Liver (tissue), 9 donors: Measurements from ENCODE around the gene RSPH4A. TPM values are rescaled to one million over a fixed set of nuclear protein-coding genes. Genes with fewer than 3 reads are reported as not detected.
"Not testable (repeated sequence)": the region's sequence is repeated elsewhere in the genome, so short reads cannot be mapped to it uniquely, and the experiment has no call there.

Source experiments
- DNase-seq: peaks from one replicate; pipeline ENCODE4 v3.0.0-alpha.2; 2017; ENCODE audit warnings: low spot score
- H3K27ac ChIP-seq, 2 donors: one replicate each; pipeline ENCODE4 v1.7.0; 2013; ENCODE audit warnings: inconsistent platforms in 2 of 2, low read length in 2 of 2, control low read depth in 1 of 2, low read depth in 1 of 2, mild to moderate bottlenecking in 1 of 2
- H3K27me3 ChIP-seq, 4 donors: one replicate each; pipeline versions ENCODE4 v1.6.1 to v1.7.0; 2013; ENCODE audit warnings: low read length in 3 of 4, inconsistent platforms in 1 of 4, mild to moderate bottlenecking in 1 of 4, moderate library complexity in 1 of 4; ENCODE audit not compliant: control insufficient read depth in 4 of 4, insufficient read depth in 4 of 4
- H3K36me3 ChIP-seq, 4 donors: one replicate each; pipeline versions ENCODE4 v1.6.1 to v1.7.0; 2013; ENCODE audit warnings: low read length in 3 of 4, mild to moderate bottlenecking in 3 of 4, low read depth in 1 of 4, moderate library complexity in 1 of 4; ENCODE audit not compliant: control insufficient read depth in 4 of 4, insufficient read depth in 3 of 4
- H3K4me1 ChIP-seq, 4 donors: one replicate each; pipeline versions ENCODE4 v1.6.1 to v1.7.0; 2013; ENCODE audit warnings: low read length in 3 of 4, mild to moderate bottlenecking in 3 of 4, moderate library complexity in 1 of 4; ENCODE audit not compliant: control insufficient read depth in 4 of 4, insufficient read depth in 4 of 4
- H3K4me3 ChIP-seq, 3 donors: one replicate each; pipeline versions ENCODE4 v1.6.1 to v1.7.0; 2013; ENCODE audit warnings: low read length in 3 of 3, control low read depth in 1 of 3, low read depth in 1 of 3, mild to moderate bottlenecking in 1 of 3
- H3K9ac ChIP-seq, 2 donors: one replicate each; pipeline ENCODE4 v1.7.0; 2013; ENCODE audit warnings: low read length in 2 of 2, mild to moderate bottlenecking in 2 of 2, moderate library complexity in 2 of 2, control low read depth in 1 of 2, low read depth in 1 of 2
- H3K9me3 ChIP-seq, 4 donors: one replicate each; pipeline versions ENCODE4 v1.6.1 to v1.7.0; 2013; ENCODE audit warnings: low read length in 3 of 4; ENCODE audit not compliant: control insufficient read depth in 4 of 4
- EGR1 ChIP-seq, 2 donors: IDR thresholded peaks; 2 replicates each; pipeline ENCODE4 v1.6.1; 2016 to 2018; ENCODE audit warnings: antibody characterized with exemption in 2 of 2, low read depth in 2 of 2
- FOXA1 ChIP-seq: IDR thresholded peaks from 2 replicates; pipeline ENCODE4 v1.6.1; 2016; ENCODE audit warnings: antibody characterized with exemption
- FOXA2 ChIP-seq: IDR thresholded peaks from 2 replicates; pipeline ENCODE4 v1.6.1; 2016; ENCODE audit warnings: antibody characterized with exemption
- GABPA ChIP-seq, 2 donors: IDR thresholded peaks in 1 of 2; conservative IDR thresholded peaks in 1 of 2; 2 replicates each; pipeline ENCODE4 v1.6.1; 2016; ENCODE audit warnings: antibody characterized with exemption in 2 of 2, mild to moderate bottlenecking in 1 of 2, moderate library complexity in 1 of 2
- HNF4A ChIP-seq, 2 donors: conservative IDR thresholded peaks; 2 replicates each; pipeline ENCODE4 v1.6.1; 2016; ENCODE audit warnings: antibody characterized with exemption in 2 of 2, mild to moderate bottlenecking in 2 of 2
- HNF4G ChIP-seq: IDR thresholded peaks from 2 replicates; pipeline ENCODE4 v1.6.1; 2016; ENCODE audit warnings: antibody characterized with exemption
- JUND ChIP-seq, 2 donors: IDR thresholded peaks; 2 replicates each; pipeline ENCODE4 v1.6.1; 2016; ENCODE audit warnings: antibody characterized with exemption in 2 of 2
- NR2F2 ChIP-seq: IDR thresholded peaks from 2 replicates; pipeline ENCODE4 v1.6.1; 2016; ENCODE audit warnings: antibody characterized with exemption
- RAD21 ChIP-seq, 2 donors: IDR thresholded peaks; 2 replicates each; pipeline ENCODE4 v1.6.1; 2016; ENCODE audit warnings: antibody characterized with exemption in 2 of 2, mild to moderate bottlenecking in 2 of 2
- RXRA ChIP-seq, 2 donors: IDR thresholded peaks; 2 replicates each; pipeline ENCODE4 v1.6.1; 2017 to 2018; ENCODE audit warnings: antibody characterized with exemption in 2 of 2, mild to moderate bottlenecking in 1 of 2
- SP1 ChIP-seq: IDR thresholded peaks from 2 replicates; pipeline ENCODE4 v1.6.1; 2018; ENCODE audit warnings: antibody characterized with exemption, mild to moderate bottlenecking
- TAF1 ChIP-seq: conservative IDR thresholded peaks from 2 replicates; pipeline ENCODE4 v1.6.1; 2016; ENCODE audit warnings: antibody characterized with exemption, mild to moderate bottlenecking
- YY1 ChIP-seq: IDR thresholded peaks from 2 replicates; pipeline ENCODE4 v1.6.1; 2016; ENCODE audit warnings: antibody characterized with exemption, mild to moderate bottlenecking
- WGBS: extraction: QIAGEN DNeasy Blood & Tissue Kit; methylation state at CpG from one replicate; pipeline ENCODE4 v1.1.7; 2013; 5-methylcytosine and 5-hydroxymethylcytosine counted together
- polyA plus RNA-seq, 2 donors: library from polyadenylated mRNA; stranded (reverse) in 1 of 2; unstranded in 1 of 2; fragments of 200-250 nt in 1 of 2; fragments of >200 nt in 1 of 2; fragmentation: Nextera tagmentation in 1 of 2; extraction: Ambion mirVana in 1 of 2; gene quantifications; one replicate each; pipeline versions ENCODE4 v1.2.1 to v1.2.3, GENCODE V29; 2013 to 2015
- total RNA-seq, 2 donors: library from RNA; depleted of rRNA; stranded (reverse); fragments of >200 nt; gene quantifications; one replicate each; pipeline ENCODE4 v1.2.3, GENCODE V29; 2014
- TF ChIP-seq, protein P1 (sequence below): IDR thresholded peaks from 2 replicates; pipeline ENCODE4 v1.6.1; 2016; ENCODE audit warnings: antibody characterized with exemption
- TF ChIP-seq, protein P2 (sequence below): IDR thresholded peaks from 2 replicates; pipeline ENCODE4 v1.6.1; 2016; ENCODE audit warnings: antibody characterized with exemption
- TF ChIP-seq, protein P3 (sequence below): IDR thresholded peaks from 2 replicates; pipeline ENCODE4 v1.6.1; 2016; ENCODE audit warnings: antibody characterized with exemption
- TF ChIP-seq, protein P4 (sequence below): fragments of 150-350 bp; IDR thresholded peaks from 2 replicates; pipeline ENCODE4 v1.5.1; 2017; ENCODE audit warnings: improper control_type of control experiment, low read depth, low read length; ENCODE audit not compliant: missing input control
- TF ChIP-seq, protein P5 (sequence below): IDR thresholded peaks from 2 replicates; pipeline ENCODE4 v1.6.1; 2016; ENCODE audit warnings: antibody characterized with exemption, mild to moderate bottlenecking
- donor health status: healthy.
- donor health status: healthy.
- donor health status: healthy.
- donor health status: healthy.
- donor health status: healthy.

The RSPH4A gene
- total and polyA plus RNA-seq, 4 donors: 0.06 to 0.50 (median 0.10) TPM; not detected in 1

DNA sequence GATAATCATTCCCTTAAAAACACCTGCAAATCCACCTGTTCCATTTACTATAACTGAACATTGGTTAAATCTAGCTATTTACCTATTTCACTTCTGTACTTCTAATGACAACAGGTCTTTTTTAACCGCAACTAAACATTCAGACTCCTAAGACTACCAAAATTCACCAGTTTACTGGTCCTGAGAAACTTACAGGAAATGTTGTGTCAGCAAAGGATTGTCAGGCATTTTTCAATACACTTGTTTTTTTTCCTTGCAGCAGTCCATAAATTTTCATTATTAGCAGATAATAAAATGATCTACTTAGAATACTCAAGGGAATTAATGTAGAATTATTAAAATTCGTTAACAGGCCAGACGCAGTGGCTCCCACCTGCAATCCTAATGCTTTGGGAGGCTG is 47.0 kb downstream of the RSPH4A start (continued):
- no peak for TF ChIP-seq FOXA1
- TF ChIP-seq, protein P1, sequence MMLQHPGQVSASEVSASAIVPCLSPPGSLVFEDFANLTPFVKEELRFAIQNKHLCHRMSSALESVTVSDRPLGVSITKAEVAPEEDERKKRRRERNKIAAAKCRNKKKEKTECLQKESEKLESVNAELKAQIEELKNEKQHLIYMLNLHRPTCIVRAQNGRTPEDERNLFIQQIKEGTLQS: no peak
- no peak for TF ChIP-seq EGR1 (IDR thresholded peaks at IDR 0.05; ENCODE audit: low read depth in 2 of 2)
- TF ChIP-seq, protein P2, sequence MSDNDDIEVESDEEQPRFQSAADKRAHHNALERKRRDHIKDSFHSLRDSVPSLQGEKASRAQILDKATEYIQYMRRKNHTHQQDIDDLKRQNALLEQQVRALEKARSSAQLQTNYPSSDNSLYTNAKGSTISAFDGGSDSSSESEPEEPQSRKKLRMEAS: no peak
- TF ChIP-seq TAF1: no peak
- no peak for TF ChIP-seq GABPA (IDR thresholded peaks at IDR 0.05 in 1 of 2, conservative IDR thresholded peaks at IDR 0.05 in 1 of 2)
- TF ChIP-seq RXRA (IDR thresholded peaks at IDR 0.05): no peak

DNA sequence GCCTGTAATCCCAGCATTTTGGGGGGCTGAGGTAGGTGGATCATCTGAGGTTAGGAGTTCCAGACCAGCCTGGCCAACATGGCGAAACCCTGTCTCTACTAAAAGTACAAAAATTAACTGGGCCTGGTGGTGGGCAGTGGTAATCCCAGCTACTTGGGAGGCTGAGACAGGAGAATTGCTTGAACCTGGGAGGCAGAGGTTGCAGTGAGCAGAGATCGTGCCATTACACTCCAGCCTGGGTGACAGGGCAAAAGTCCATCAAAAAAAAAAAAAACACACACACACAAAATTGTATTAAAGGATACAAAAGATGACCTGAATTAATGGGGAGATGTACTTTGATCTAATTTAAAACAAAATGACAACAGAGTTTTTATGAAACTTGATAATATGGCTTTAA is 47.9 kb downstream of the RSPH4A start:
- H3K36me3 ChIP-seq, DNase-seq, H3K4me3 ChIP-seq, H3K9me3 ChIP-seq, H3K27ac ChIP-seq, H3K27me3 ChIP-seq, H3K9ac ChIP-seq: not testable (repeated sequence)
- TF ChIP-seq HNF4A (conservative IDR thresholded peaks at IDR 0.05): peak in 1 of 2 donors; percentile 29
- peaks cover 0 to 18% (median 3%) of the 10 kb centered on the region in 4 donors for H3K4me1 ChIP-seq
- WGBS: 86% methylated on average over 2 of the region's 2 CpGs

DNA sequence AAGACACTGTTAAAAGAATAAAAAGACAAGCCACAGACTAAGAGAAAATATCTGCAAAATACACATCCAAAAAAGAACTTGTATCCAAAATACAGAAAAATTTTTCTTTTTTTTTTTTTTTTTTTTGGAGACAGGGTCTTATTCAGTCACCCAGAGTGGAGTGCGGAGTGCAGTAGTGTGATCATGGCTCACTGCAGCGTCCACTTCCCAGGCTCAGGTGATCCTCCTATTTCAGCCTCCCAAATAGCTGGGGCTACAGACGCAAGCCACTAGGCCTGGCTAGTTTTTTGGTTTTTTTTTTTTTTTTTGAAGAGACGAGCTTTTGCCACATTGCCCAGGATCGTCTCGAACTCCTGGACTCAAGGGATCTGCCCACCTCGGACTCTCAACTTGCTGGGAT is 49.2 kb downstream of the RSPH4A start:
- H3K4me3 ChIP-seq: no peak overlapping the region
- H3K9me3 ChIP-seq: no peaks in the 10 kb centered on the region
- H3K9ac ChIP-seq: no peak overlapping the region
- WGBS: 95% methylated on average over 7 of the region's 7 CpGs
- no peak overlapping the region for H3K27ac ChIP-seq
- TF ChIP-seq NR2F2 (no peak), GABPA (IDR thresholded peaks at IDR 0.05 in 1 of 2, conservative IDR thresholded peaks at IDR 0.05 in 1 of 2) (no peak), FOXA2 (no peak), YY1 (no peak), TAF1 (no peak), RXRA (IDR thresholded peaks at IDR 0.05) (no peak), EGR1 (IDR thresholded peaks at IDR 0.05; ENCODE audit: low read depth in 2 of 2) (no peak), SP1 (no peak), HNF4G (no peak), JUND (IDR thresholded peaks at IDR 0.05) (no peak), RAD21 (IDR thresholded peaks at IDR 0.05) (no peak), HNF4A (conservative IDR thresholded peaks at IDR 0.05) (no peak), FOXA1 (no peak)
- TF ChIP-seq, protein P3, sequence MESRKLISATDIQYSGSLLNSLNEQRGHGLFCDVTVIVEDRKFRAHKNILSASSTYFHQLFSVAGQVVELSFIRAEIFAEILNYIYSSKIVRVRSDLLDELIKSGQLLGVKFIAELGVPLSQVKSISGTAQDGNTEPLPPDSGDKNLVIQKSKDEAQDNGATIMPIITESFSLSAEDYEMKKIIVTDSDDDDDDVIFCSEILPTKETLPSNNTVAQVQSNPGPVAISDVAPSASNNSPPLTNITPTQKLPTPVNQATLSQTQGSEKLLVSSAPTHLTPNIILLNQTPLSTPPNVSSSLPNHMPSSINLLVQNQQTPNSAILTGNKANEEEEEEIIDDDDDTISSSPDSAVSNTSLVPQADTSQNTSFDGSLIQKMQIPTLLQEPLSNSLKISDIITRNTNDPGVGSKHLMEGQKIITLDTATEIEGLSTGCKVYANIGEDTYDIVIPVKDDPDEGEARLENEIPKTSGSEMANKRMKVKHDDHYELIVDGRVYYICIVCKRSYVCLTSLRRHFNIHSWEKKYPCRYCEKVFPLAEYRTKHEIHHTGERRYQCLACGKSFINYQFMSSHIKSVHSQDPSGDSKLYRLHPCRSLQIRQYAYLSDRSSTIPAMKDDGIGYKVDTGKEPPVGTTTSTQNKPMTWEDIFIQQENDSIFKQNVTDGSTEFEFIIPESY: no peak
- TF ChIP-seq, protein P4, sequence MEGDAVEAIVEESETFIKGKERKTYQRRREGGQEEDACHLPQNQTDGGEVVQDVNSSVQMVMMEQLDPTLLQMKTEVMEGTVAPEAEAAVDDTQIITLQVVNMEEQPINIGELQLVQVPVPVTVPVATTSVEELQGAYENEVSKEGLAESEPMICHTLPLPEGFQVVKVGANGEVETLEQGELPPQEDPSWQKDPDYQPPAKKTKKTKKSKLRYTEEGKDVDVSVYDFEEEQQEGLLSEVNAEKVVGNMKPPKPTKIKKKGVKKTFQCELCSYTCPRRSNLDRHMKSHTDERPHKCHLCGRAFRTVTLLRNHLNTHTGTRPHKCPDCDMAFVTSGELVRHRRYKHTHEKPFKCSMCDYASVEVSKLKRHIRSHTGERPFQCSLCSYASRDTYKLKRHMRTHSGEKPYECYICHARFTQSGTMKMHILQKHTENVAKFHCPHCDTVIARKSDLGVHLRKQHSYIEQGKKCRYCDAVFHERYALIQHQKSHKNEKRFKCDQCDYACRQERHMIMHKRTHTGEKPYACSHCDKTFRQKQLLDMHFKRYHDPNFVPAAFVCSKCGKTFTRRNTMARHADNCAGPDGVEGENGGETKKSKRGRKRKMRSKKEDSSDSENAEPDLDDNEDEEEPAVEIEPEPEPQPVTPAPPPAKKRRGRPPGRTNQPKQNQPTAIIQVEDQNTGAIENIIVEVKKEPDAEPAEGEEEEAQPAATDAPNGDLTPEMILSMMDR: no peak
- TF ChIP-seq, protein P1: no peak
- TF ChIP-seq, protein P5, sequence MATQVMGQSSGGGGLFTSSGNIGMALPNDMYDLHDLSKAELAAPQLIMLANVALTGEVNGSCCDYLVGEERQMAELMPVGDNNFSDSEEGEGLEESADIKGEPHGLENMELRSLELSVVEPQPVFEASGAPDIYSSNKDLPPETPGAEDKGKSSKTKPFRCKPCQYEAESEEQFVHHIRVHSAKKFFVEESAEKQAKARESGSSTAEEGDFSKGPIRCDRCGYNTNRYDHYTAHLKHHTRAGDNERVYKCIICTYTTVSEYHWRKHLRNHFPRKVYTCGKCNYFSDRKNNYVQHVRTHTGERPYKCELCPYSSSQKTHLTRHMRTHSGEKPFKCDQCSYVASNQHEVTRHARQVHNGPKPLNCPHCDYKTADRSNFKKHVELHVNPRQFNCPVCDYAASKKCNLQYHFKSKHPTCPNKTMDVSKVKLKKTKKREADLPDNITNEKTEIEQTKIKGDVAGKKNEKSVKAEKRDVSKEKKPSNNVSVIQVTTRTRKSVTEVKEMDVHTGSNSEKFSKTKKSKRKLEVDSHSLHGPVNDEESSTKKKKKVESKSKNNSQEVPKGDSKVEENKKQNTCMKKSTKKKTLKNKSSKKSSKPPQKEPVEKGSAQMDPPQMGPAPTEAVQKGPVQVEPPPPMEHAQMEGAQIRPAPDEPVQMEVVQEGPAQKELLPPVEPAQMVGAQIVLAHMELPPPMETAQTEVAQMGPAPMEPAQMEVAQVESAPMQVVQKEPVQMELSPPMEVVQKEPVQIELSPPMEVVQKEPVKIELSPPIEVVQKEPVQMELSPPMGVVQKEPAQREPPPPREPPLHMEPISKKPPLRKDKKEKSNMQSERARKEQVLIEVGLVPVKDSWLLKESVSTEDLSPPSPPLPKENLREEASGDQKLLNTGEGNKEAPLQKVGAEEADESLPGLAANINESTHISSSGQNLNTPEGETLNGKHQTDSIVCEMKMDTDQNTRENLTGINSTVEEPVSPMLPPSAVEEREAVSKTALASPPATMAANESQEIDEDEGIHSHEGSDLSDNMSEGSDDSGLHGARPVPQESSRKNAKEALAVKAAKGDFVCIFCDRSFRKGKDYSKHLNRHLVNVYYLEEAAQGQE: no peak
- TF ChIP-seq, protein P2: no peak
- no peaks in the 10 kb centered on the region for H3K27me3 ChIP-seq
- DNase-seq: no peak
- no peaks in the 10 kb centered on the region for H3K36me3 ChIP-seq
- H3K4me1 ChIP-seq: peaks cover 0 to 18% (median 3%) of the 10 kb centered on the region in 4 donors
